Smooth muscle cell (in vitro differentiated cells): Measurements from ENCODE around the gene FHAD1. TPM values are rescaled to one million over a fixed set of nuclear protein-coding genes. Genes with fewer than 3 reads are reported as not detected.

Experiments used
- DNase-seq: peaks from one replicate; lab custom pipeline; 2025; ENCODE audit not compliant: unreplicated experiment; lab: John Stamatoyannopoulos, UW
- H2AFZ ChIP-seq: fragments of 200-600 bp; sonication (generic); 2 replicates; pipeline ENCODE4 v1.6.0; 2016; ENCODE audit warnings: antibody characterized with exemption, low read depth, mild to moderate bottlenecking
- H3F3A ChIP-seq: fragments of 200-600 bp; sonication (generic); 2 replicates; pipeline ENCODE4 v1.6.0; 2017; ENCODE audit warnings: antibody characterized with exemption, low read depth
- H3K27ac ChIP-seq: fragments of 200-600 bp; sonication (generic); 2 replicates; pipeline ENCODE4 v1.5.1; 2016; ENCODE audit warnings: low read depth, mild to moderate bottlenecking
- H3K27me3 ChIP-seq: fragments of 200-600 bp; sonication (generic); 2 replicates; pipeline ENCODE4 v1.6.1; 2016; ENCODE audit warnings: low read depth, mild to moderate bottlenecking
- H3K36me3 ChIP-seq: fragments of 200-600 bp; sonication (generic); 2 replicates; pipeline ENCODE4 v1.5.1; 2016; ENCODE audit warnings: low read depth
- H3K4me1 ChIP-seq: fragments of 200-600 bp; sonication (generic); 2 replicates; pipeline ENCODE4 v1.5.1; 2016; ENCODE audit warnings: low read depth
- H3K4me2 ChIP-seq: fragments of 200-600 bp; sonication (generic); 2 replicates; pipeline ENCODE4 v1.6.0; 2016; ENCODE audit warnings: mild to moderate bottlenecking
- H3K4me3 ChIP-seq: fragments of 200-600 bp; sonication (generic); 2 replicates; pipeline ENCODE4 v1.5.1; 2016; ENCODE audit warnings: mild to moderate bottlenecking
- H3K79me2 ChIP-seq: fragments of 200-600 bp; sonication (generic); 2 replicates; pipeline ENCODE4 v1.6.0; 2016; ENCODE audit warnings: low read depth, mild to moderate bottlenecking
- H3K9ac ChIP-seq: fragments of 200-600 bp; sonication (generic); 2 replicates; pipeline ENCODE4 v1.6.0; 2016; ENCODE audit warnings: low read depth
- H3K9me3 ChIP-seq: fragments of 200-600 bp; sonication (generic); replicated peaks from 2 replicates; pipeline ENCODE4 v1.5.1; 2016; ENCODE audit warnings: low read depth
- H4K20me1 ChIP-seq: fragments of 200-600 bp; sonication (generic); 2 replicates; pipeline ENCODE4 v1.6.0; 2016; ENCODE audit warnings: low read depth
- CTCF ChIP-seq: fragments of 200-600 bp; sonication (generic); IDR thresholded peaks from 2 replicates; pipeline ENCODE4 v1.5.1; 2017; ENCODE audit warnings: borderline replicate concordance, mild to moderate bottlenecking, antibody characterized with exemption; ENCODE audit not compliant: insufficient read depth, poor library complexity, severe bottlenecking
- WGBS: methylation state at CpG from one replicate; pipeline ENCODE4 v1.1.7; 2016; ENCODE audit warnings: low lambda C conversion rate; 5-methylcytosine and 5-hydroxymethylcytosine counted together
- polyA plus RNA-seq: library from polyadenylated mRNA; unstranded; fragments of >200 nt; fragmentation: Nextera tagmentation; extraction: Ambion mirVana; gene quantifications from 2 replicates; pipeline ENCODE4 v1.2.1, GENCODE V29; 2016
- total RNA-seq: library from RNA; depleted of rRNA; stranded (reverse); fragments of >200 nt; gene quantifications from 2 replicates; pipeline ENCODE4 v1.2.3, GENCODE V29; 2014

FHAD1 gene
- total and polyA plus RNA-seq, 2 experiments from 2014 or later, result 0.33 TPM; not detected in 1

- Histone ChIP-seq H3K4me3 (no peak overlapping the region), H3K9me3 (no peaks in the 10 kb centered on the region), H3K4me2 (no peak overlapping the region), H4K20me1 (no peaks in the 10 kb centered on the region), H3K4me1 (no peaks in the 10 kb centered on the region), H3K79me2 (no peaks in the 10 kb centered on the region), H3K27ac (no peak overlapping the region), H2AFZ (no peak overlapping the region), H3F3A (no peaks in the 10 kb centered on the region), H3K36me3 (no peaks in the 10 kb centered on the region), H3K27me3 (peaks cover 20% of the 10 kb centered on the region), H3K9ac (no peak overlapping the region)
- 76% methylated on average over 17 of the region's 17 CpGs for WGBS
- no peak for DNase-seq
- TF ChIP-seq CTCF, result no peak
Measured at GRCh38 chr1:15444468-15445389, 197.7 kb downstream of the FHAD1 start.

- Histone ChIP-seq H3K9ac (no peak overlapping the region), H3K4me3 (no peak overlapping the region), H3F3A (no peaks in the 10 kb centered on the region), H3K36me3 (no peaks in the 10 kb centered on the region), H3K4me1 (no peaks in the 10 kb centered on the region), H3K27ac (no peak overlapping the region), H3K79me2 (no peaks in the 10 kb centered on the region), H2AFZ (no peak overlapping the region), H3K27me3 (peaks cover 20% of the 10 kb centered on the region), H3K4me2 (no peak overlapping the region), H3K9me3 (no peaks in the 10 kb centered on the region), H4K20me1 (no peaks in the 10 kb centered on the region)
- no peak for DNase-seq
- no peak for TF ChIP-seq CTCF
- WGBS, result 97% methylated on average over 14 of the region's 14 CpGs
Measured at GRCh38 chr1:15445390-15446122, 198.5 kb downstream of the FHAD1 start.

GRCh38 chr1:15446212-15446611 is 199.2 kb downstream of the FHAD1 start:
- H3F3A ChIP-seq, result no peaks in the 10 kb centered on the region
- TF ChIP-seq CTCF, result no peak
- no peaks in the 10 kb centered on the region for H4K20me1 ChIP-seq
- H3K9ac ChIP-seq, result no peak overlapping the region
- WGBS, result 86% methylated on average over 4 of the region's 4 CpGs
- H3K36me3 ChIP-seq, result no peaks in the 10 kb centered on the region
- no peak overlapping the region for H3K4me2 ChIP-seq
- H2AFZ ChIP-seq, result no peak overlapping the region
- no peaks in the 10 kb centered on the region for H3K4me1 ChIP-seq
- no peaks in the 10 kb centered on the region for H3K79me2 ChIP-seq
- no peak for DNase-seq
- no peaks in the 10 kb centered on the region for H3K9me3 ChIP-seq
- H3K27ac ChIP-seq, result no peak overlapping the region
- H3K27me3 ChIP-seq, result peaks cover 20% of the 10 kb centered on the region
- H3K4me3 ChIP-seq, result no peak overlapping the region

Other genes with a start within 250 kb of the FHAD1 start
- gene TMEM51, start 93.5 kb upstream of the FHAD1 start, total RNA-seq, result 9.5 and 9.8 TPM in 2 replicates
- 10.4 and 14.8 TPM in 2 replicates for gene TMEM51, start 93.5 kb upstream of the FHAD1 start, polyA plus RNA-seq
- 7.0 and 10.4 TPM in 2 replicates for gene EFHD2, start 162.7 kb downstream of the FHAD1 start, total RNA-seq
- gene EFHD2, start 162.7 kb downstream of the FHAD1 start, polyA plus RNA-seq, result 22.9 and 34.1 TPM in 2 replicates
- gene CTRC, start 191.2 kb downstream of the FHAD1 start, total RNA-seq, result not detected in 2 replicates
- gene CTRC, start 191.2 kb downstream of the FHAD1 start, polyA plus RNA-seq, result 1.2 TPM in 1 of 2 replicates, not detected in the other
- gene CELA2A, start 209.5 kb downstream of the FHAD1 start, total RNA-seq, result 2.6 TPM in 1 of 2 replicates, not detected in the other
- not detected in 2 replicates for gene CELA2A, start 209.5 kb downstream of the FHAD1 start, polyA plus RNA-seq
- not detected in 2 replicates for gene CELA2B, start 228.9 kb downstream of the FHAD1 start, total RNA-seq
- gene CELA2B, start 228.9 kb downstream of the FHAD1 start, polyA plus RNA-seq, result not detected in 2 replicates